ENCODE measurements around the gene MTCP1.

GRCh38 chrX:155105919-155106318 lies 35.0 kb upstream of the MTCP1 start:
- no peak for TF ChIP-seq POLR2AphosphoS5 (IDR thresholded peaks at IDR 0.05; ENCODE audit: low read depth, low read length)
- TF ChIP-seq TAF1 (IDR thresholded peaks at IDR 0.05; ENCODE audit: borderline replicate concordance, insufficient read depth, low read length) = no peak
- TF ChIP-seq REST (IDR thresholded peaks at IDR 0.05; ENCODE audit: insufficient read depth in 1 of 2, low read depth in 2 of 2, low read length in 2 of 2) = no peak
- TF ChIP-seq SIN3A (IDR thresholded peaks at IDR 0.05; ENCODE audit: borderline replicate concordance, insufficient read depth, low read length) = no peak
- TF ChIP-seq FOXP2 (optimal IDR thresholded peaks at IDR 0.05; ENCODE audit: borderline replicate concordance, extremely low read depth, extremely low read length, insufficient read depth) = no peak

Measured in PFSK-1 (cell line).